SK-N-SH treated with all-trans-retinoic acid at 6 μM for 48 hours (cell line): ENCODE measurements around the gene ACOX1.

ENCODE experiments used
- ATAC-seq: fragments of 200-7000 bp; cut with Tn5 transposase; 3 replicates; pipeline ENCODE4 v1.9.1; 2020; ENCODE audit warnings: mild to moderate bottlenecking, moderate library complexity
- ARNTL ChIP-seq: fragments of 450-650 bp; formaldehyde crosslinking; IDR thresholded peaks from 2 replicates; pipeline ENCODE4 v1.5.0; 2020; ENCODE audit warnings: low read depth, mild to moderate bottlenecking, moderate library complexity, borderline replicate concordance
- BACH2 ChIP-seq: fragments of 250-450 bp; sonication (Bioruptor Pico); IDR thresholded peaks from 2 replicates; pipeline ENCODE4 v1.9.0; 2021; ENCODE audit warnings: mild to moderate bottlenecking, borderline replicate concordance
- CSDC2 ChIP-seq: fragments of 250-450 bp; sonication (Bioruptor Pico); IDR thresholded peaks from 2 replicates; pipeline ENCODE4 v1.5.0; 2020; ENCODE audit warnings: mild to moderate bottlenecking, moderate library complexity
- CSRNP3 ChIP-seq: fragments of 250-450 bp; sonication (Bioruptor Pico); IDR thresholded peaks from 2 replicates; pipeline ENCODE4 v1.5.1; 2021; ENCODE audit warnings: mild to moderate bottlenecking, moderate library complexity
- ESRRG ChIP-seq: fragments of 250-450 bp; sonication (Bioruptor Pico); IDR thresholded peaks from 2 replicates; pipeline ENCODE4 v1.6.1; 2021; ENCODE audit warnings: mild to moderate bottlenecking
- ISL1 ChIP-seq: fragments of 250-450 bp; sonication (Bioruptor Pico); IDR thresholded peaks from 2 replicates; pipeline ENCODE4 v2.1.2; 2022; ENCODE audit warnings: mild to moderate bottlenecking, moderate library complexity
- OSR1 ChIP-seq: fragments of 250-450 bp; sonication (Bioruptor Pico); IDR thresholded peaks from 2 replicates; pipeline ENCODE4 v1.8.0; 2022; ENCODE audit warnings: moderate library complexity, mild to moderate bottlenecking, inconsistent platforms
- PATZ1 ChIP-seq: fragments of 250-450 bp; sonication (Bioruptor Pico); IDR thresholded peaks from 2 replicates; pipeline ENCODE4 v1.8.0; 2020; ENCODE audit warnings: mild to moderate bottlenecking, moderate library complexity, borderline replicate concordance
- POU6F1 ChIP-seq: fragments of 250-450 bp; sonication (Bioruptor Pico); IDR thresholded peaks from 2 replicates; pipeline ENCODE4 v1.8.0; 2021; ENCODE audit warnings: low read depth, mild to moderate bottlenecking, moderate library complexity, borderline replicate concordance
- PPARA ChIP-seq: fragments of 250-450 bp; sonication (Bioruptor Pico); IDR thresholded peaks from 2 replicates; pipeline ENCODE4 v1.5.0; 2020; ENCODE audit warnings: mild to moderate bottlenecking, borderline replicate concordance
- RARB ChIP-seq: fragments of 250-450 bp; sonication (Bioruptor Pico); IDR thresholded peaks from 2 replicates; pipeline ENCODE4 v1.8.0; 2021; ENCODE audit warnings: mild to moderate bottlenecking, moderate library complexity
- SNAI2 ChIP-seq: fragments of 250-450 bp; sonication (Bioruptor Pico); IDR thresholded peaks from 2 replicates; pipeline ENCODE4 v1.5.0; 2020; ENCODE audit warnings: mild to moderate bottlenecking, moderate library complexity
- TOX ChIP-seq: fragments of 250-450 bp; sonication (Bioruptor Pico); IDR thresholded peaks from 2 replicates; pipeline ENCODE4 v1.8.0; 2021; ENCODE audit warnings: mild to moderate bottlenecking, moderate library complexity, borderline replicate concordance
- TSHZ2 ChIP-seq: fragments of 250-450 bp; sonication (Bioruptor Pico); IDR thresholded peaks from 2 replicates; pipeline ENCODE4 v1.5.0; 2020; ENCODE audit warnings: mild to moderate bottlenecking, moderate library complexity
- ZC3H10 ChIP-seq: fragments of 250-450 bp; sonication (Bioruptor Pico); IDR thresholded peaks from 2 replicates; pipeline ENCODE4 v1.5.1; 2021; ENCODE audit warnings: mild to moderate bottlenecking, moderate library complexity
- ZFP3 ChIP-seq: fragments of 250-450 bp; sonication (Bioruptor Pico); IDR thresholded peaks from 2 replicates; pipeline ENCODE4 v1.5.0; 2020; ENCODE audit warnings: mild to moderate bottlenecking, moderate library complexity
- ZFP30 ChIP-seq: fragments of 450-650 bp; formaldehyde crosslinking; IDR thresholded peaks from 2 replicates; pipeline ENCODE4 v1.5.0; 2022; ENCODE audit warnings: mild to moderate bottlenecking, moderate library complexity
- ZNF565 ChIP-seq: fragments of 450-650 bp; formaldehyde crosslinking; conservative IDR thresholded peaks from 2 replicates; pipeline ENCODE4 v1.5.0; 2020; ENCODE audit warnings: low read depth, mild to moderate bottlenecking, moderate library complexity
- ZNF70 ChIP-seq: fragments of 450-650 bp; formaldehyde crosslinking; IDR thresholded peaks from 2 replicates; pipeline ENCODE4 v1.5.0; 2020; ENCODE audit warnings: mild to moderate bottlenecking, moderate library complexity
- ZNF8 ChIP-seq: fragments of 450-650 bp; formaldehyde crosslinking; IDR thresholded peaks from 2 replicates; pipeline ENCODE4 v1.5.0; 2020; ENCODE audit warnings: mild to moderate bottlenecking, moderate library complexity

The ACOX1 gene

GRCh38 chr17:75959839-75960511 lies 19.0 kb downstream of the ACOX1 start:
- ATAC-seq, result no peak
- no peak for TF ChIP-seq RARB (CRISPR knock-in tag)
- no peak for TF ChIP-seq CSDC2
- TF ChIP-seq TOX, result no peak
- TF ChIP-seq OSR1, result no peak
- no peak for TF ChIP-seq ZFP3
- no peak for TF ChIP-seq ZNF8 (CRISPR knock-in tag)
- no peak for TF ChIP-seq SNAI2 (CRISPR knock-in tag)
- TF ChIP-seq ZNF70 (CRISPR knock-in tag), result no peak
- no peak for TF ChIP-seq BACH2 (CRISPR knock-in tag)
- TF ChIP-seq ARNTL, result no peak
- TF ChIP-seq ZC3H10 (CRISPR knock-in tag), result no peak
- no peak for TF ChIP-seq TSHZ2 (CRISPR knock-in tag)

- no peak for TF ChIP-seq CSRNP3 (CRISPR knock-in tag)
- TF ChIP-seq PATZ1 (CRISPR knock-in tag), result no peak
- TF ChIP-seq ZFP30 (CRISPR knock-in tag), result no peak
- TF ChIP-seq TSHZ2 (CRISPR knock-in tag), result no peak
- no peak for TF ChIP-seq PPARA (CRISPR knock-in tag)
- TF ChIP-seq RARB (CRISPR knock-in tag), result no peak
- no peak for TF ChIP-seq ZNF8 (CRISPR knock-in tag)
- no peak for TF ChIP-seq SNAI2 (CRISPR knock-in tag)
- no peak for TF ChIP-seq TOX
- no peak for TF ChIP-seq ZC3H10 (CRISPR knock-in tag)
- TF ChIP-seq POU6F1 (CRISPR knock-in tag), result no peak
- no peak for TF ChIP-seq ESRRG
- TF ChIP-seq ZNF70 (CRISPR knock-in tag), result no peak
- TF ChIP-seq ZNF565 (CRISPR knock-in tag), result no peak
- no peak for TF ChIP-seq ISL1 (CRISPR knock-in tag)
- TF ChIP-seq BACH2 (CRISPR knock-in tag), result no peak
- TF ChIP-seq CSDC2, result no peak
- no peak for TF ChIP-seq ARNTL
- no peak for TF ChIP-seq ZFP3
- no peak for ATAC-seq
Measured at GRCh38 chr17:75959051-75959838, 19.7 kb downstream of the ACOX1 start.
